GM03348 (cell line): Measurements from ENCODE around the gene NANOGP8.

ENCODE experiments used
- DNase-seq: peaks from one replicate; pipeline ENCODE4 v3.0.0; 2012; ENCODE audit warnings: low spot score

The NANOGP8 gene

GRCh38 chr15:35060591-35060990, 24.5 kb downstream of the NANOGP8 start:
- DNase-seq: peak; percentile 48

GRCh38 chr15:35058534-35059054, 26.5 kb downstream of the NANOGP8 start:
- DNase-seq: no peak

- no peak for DNase-seq
Observed at GRCh38 chr15:35055416-35056105, 29.5 kb downstream of the NANOGP8 start.

- no peak for DNase-seq
Observed at GRCh38 chr15:35054380-35054779, 30.7 kb downstream of the NANOGP8 start.

- DNase-seq: no peak
Observed at GRCh38 chr15:35047996-35048395, 37.1 kb downstream of the NANOGP8 start.

GRCh38 chr15:35047528-35047927, 37.6 kb downstream of the NANOGP8 start:
- DNase-seq: no peak

- DNase-seq: no peak
Observed at GRCh38 chr15:35043373-35044095, 41.6 kb downstream of the NANOGP8 start.

- DNase-seq: no peak
Observed at GRCh38 chr15:35040339-35041255, 44.5 kb downstream of the NANOGP8 start.

GRCh38 chr15:35038626-35039451, 46.3 kb downstream of the NANOGP8 start:
- peak; percentile 41 for DNase-seq
